Panc1 (cell line): ENCODE data around the gene GLIS2. TPM values are rescaled to one million over a fixed set of nuclear protein-coding genes. Genes with fewer than 3 reads are reported as not detected.

Experiments used
- ATAC-seq: fragments of 200-7000 bp; cut with Tn5 transposase; 2 replicates; pipeline ENCODE4 v1.9.1; 2020; ENCODE audit warnings: mild to moderate bottlenecking, moderate library complexity
- BruUV-seq: library from RNA; stranded (reverse); fragments of 400-500 nt; replicated peaks from 2 replicates; lab custom pipeline; 2021; lab: Mats Ljungman, UMichigan
- CTCF ChIA-PET: fragments of 300-600 bp; sonication (Branson Sonifier 250); formaldehyde crosslinking; loops from one replicate; lab custom pipeline; 2022; ENCODE audit warnings: antibody characterized with exemption; lab: Charles Lee
- POLR2A ChIA-PET: fragments of 300-600 bp; sonication (Branson Sonifier 250); formaldehyde crosslinking; loops from one replicate; lab custom pipeline; 2022; ENCODE audit warnings: antibody characterized with exemption; lab: Charles Lee
- DNase-seq: peaks from one replicate; pipeline ENCODE4 v3.0.0-alpha.2; 2010; ENCODE audit warnings: low read depth, low spot score
- H3K27ac ChIP-seq: 2 replicates; pipeline ENCODE4 v1.5.1; 2011; ENCODE audit warnings: mild to moderate bottlenecking, low read length, inconsistent platforms
- H3K27me3 ChIP-seq: fragments of 200-500 bp; sonication (Bioruptor generic); 2 replicates; pipeline ENCODE4 v1.6.0; 2014; ENCODE audit warnings: low read length, inconsistent platforms; ENCODE audit not compliant: control insufficient read depth, insufficient read depth
- H3K36me3 ChIP-seq: fragments of 200-500 bp; sonication (Bioruptor generic); 2 replicates; pipeline ENCODE4 v1.5.1; 2014; ENCODE audit warnings: inconsistent platforms, mild to moderate bottlenecking, low read length, moderate library complexity; ENCODE audit not compliant: control insufficient read depth, insufficient read depth
- H3K4me1 ChIP-seq: 2 replicates; pipeline ENCODE4 v1.5.1; 2011; ENCODE audit warnings: inconsistent platforms, mild to moderate bottlenecking, low read length, moderate library complexity; ENCODE audit not compliant: control insufficient read depth, insufficient read depth
- H3K4me3 ChIP-seq, 2 experiments: 2 replicates each; pipeline ENCODE4 v1.5.1; 2011 to 2012; ENCODE audit warnings: low read depth in 2 of 2, low read length in 2 of 2, mild to moderate bottlenecking in 2 of 2, inconsistent platforms in 1 of 2, moderate library complexity in 1 of 2
- H3K9me3 ChIP-seq: fragments of 200-500 bp; sonication (Bioruptor generic); 2 replicates; pipeline ENCODE4 v1.5.1; 2014; ENCODE audit warnings: low read depth, mild to moderate bottlenecking, inconsistent platforms, low read length, moderate library complexity; ENCODE audit not compliant: control insufficient read depth, insufficient read depth
- CTCF ChIP-seq: fragments of 450-650 bp; IDR thresholded peaks from 2 replicates; pipeline ENCODE4 v1.5.1; 2017; ENCODE audit warnings: mild to moderate bottlenecking
- POLR2AphosphoS5 ChIP-seq: IDR thresholded peaks from 2 replicates; pipeline ENCODE4 v1.6.1; 2012; ENCODE audit warnings: mild to moderate bottlenecking, low read depth, low read length, moderate library complexity
- REST ChIP-seq, 2 experiments: IDR thresholded peaks; 2 replicates each; pipeline ENCODE4 v1.6.1; 2011 to 2012; ENCODE audit warnings: low read depth in 2 of 2, control low read depth in 1 of 2, low read length in 1 of 2, mild to moderate bottlenecking in 1 of 2, moderate library complexity in 1 of 2; ENCODE audit not compliant: insufficient read depth in 1 of 2
- SIN3A ChIP-seq: IDR thresholded peaks from 2 replicates; pipeline ENCODE4 v1.6.1; 2012; ENCODE audit warnings: low read depth, mild to moderate bottlenecking, low read length, moderate library complexity, borderline replicate concordance; ENCODE audit not compliant: insufficient read depth
- TCF7L2 ChIP-seq: IDR thresholded peaks from 2 replicates; pipeline ENCODE4 v1.6.1; 2011; ENCODE audit warnings: mild to moderate bottlenecking, low read depth, low read length, inconsistent platforms
- in situ Hi-C: cut with HindIII; loops from 2 replicates; pipeline ENCODE4 v1.10.0; 2016; ENCODE audit warnings: low sequenced_read_pairs, low pct_unique_long_range_greater_than_20kb
- intact Hi-C: fragments of 100-400 bp; cut with micrococcal nuclease; formaldehyde crosslinking; loops from one replicate; pipeline ENCODE4 v1.10.0; 2022; ENCODE audit not compliant: unreplicated experiment
- total RNA-seq: library from RNA; stranded (reverse); gene quantifications from one replicate; pipeline ENCODE4 v1.2.1, GENCODE V29; 2021; ENCODE audit not compliant: unreplicated experiment

GLIS2 gene
- total RNA-seq, 1 experiment from 2014 or later, result 87.3 TPM

- H3K27ac ChIP-seq, result no peak overlapping the region
- H3K9me3 ChIP-seq, result no peaks in the 10 kb centered on the region
- in situ Hi-C loops (no loop called here), intact Hi-C loops (no loop called here)
- H3K4me3 ChIP-seq, result no peak overlapping the region
- ChIA-PET CTCF (interaction anchor here (0.7 kb wide), 1 partner anchor 15 kb away, joined by 3 read pairs; no protein-coding TSS in a partner anchor), POLR2A (no interaction called here)
- no peaks in the 10 kb centered on the region for H3K27me3 ChIP-seq
- DNase-seq (no peak), ATAC-seq (no peak)
- TF ChIP-seq SIN3A, result no peak
- BruUV-seq, result no TSS peak
- H3K4me1 ChIP-seq, result no peaks in the 10 kb centered on the region
- no peaks in the 10 kb centered on the region for H3K36me3 ChIP-seq
Observed at GRCh38 chr16:4362476-4363135, 46.7 kb downstream of the GLIS2 start.

DNA sequence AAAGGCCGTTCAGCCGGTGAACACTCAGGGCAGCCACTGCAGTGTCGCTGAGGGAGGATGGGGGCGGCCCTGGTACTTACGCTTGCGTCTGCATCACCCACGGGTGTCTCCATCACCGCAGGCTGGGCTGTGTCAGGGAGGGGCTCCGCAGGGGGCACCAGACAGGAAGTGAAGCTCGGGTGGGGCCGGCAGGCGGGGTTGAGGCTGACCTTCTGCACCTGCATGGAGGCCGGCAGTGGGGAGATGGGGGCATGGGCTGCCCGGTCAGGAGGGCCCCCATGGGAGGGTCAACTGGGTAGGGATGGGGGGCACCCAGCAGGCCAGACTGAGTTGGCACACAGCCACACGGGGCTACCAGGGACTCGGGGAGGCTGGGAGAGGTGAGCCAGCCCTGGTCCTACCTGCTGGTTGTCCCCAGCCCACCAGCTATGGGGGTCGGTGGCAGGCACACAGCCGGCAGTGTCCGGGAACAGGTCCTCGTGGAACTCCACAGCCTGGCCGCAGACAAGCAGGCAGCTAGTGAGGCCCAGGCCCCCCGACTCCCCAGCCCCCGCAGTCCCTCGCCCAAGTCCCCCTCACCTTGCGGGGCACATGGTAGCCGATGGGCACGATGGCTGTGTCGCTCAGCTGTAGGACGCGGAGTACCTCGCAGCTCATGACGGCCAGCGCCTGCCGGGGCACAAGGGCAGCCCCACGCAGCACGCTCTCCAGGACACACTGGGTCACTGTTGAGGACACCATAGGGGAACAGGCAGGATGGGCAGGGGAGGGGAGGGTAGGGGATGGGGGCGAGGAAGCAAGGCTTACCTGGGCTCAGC lies 48.5 kb downstream of the GLIS2 start:
- Histone ChIP-seq H3K27ac (no peak overlapping the region), H3K4me3 (no peak overlapping the region), H3K9me3 (no peaks in the 10 kb centered on the region), H3K4me1 (peaks cover 5% of the 10 kb centered on the region; the same call in 1 of the 2 replicates), H3K27me3 (no peaks in the 10 kb centered on the region), H3K36me3 (no peaks in the 10 kb centered on the region)
- TF ChIP-seq CTCF (no peak), POLR2AphosphoS5 (no peak), TCF7L2 (no peak), REST (IDR thresholded peaks at IDR 0.05; ENCODE audit: insufficient read depth in 1 of 2, low read depth in 2 of 2, low read length in 1 of 2) (no peak), SIN3A (no peak)
- BruUV-seq, result no TSS peak
- ATAC-seq, result no peak
- intact Hi-C loops, result no loop called here
- ChIA-PET CTCF (interaction anchor here (0.7 to 1.6 kb wide), 2 partner anchors 10 to 39 kb away, joined by 4 to 10 read pairs; no protein-coding TSS in a partner anchor), POLR2A (interaction anchor here (0.5 kb wide), 1 partner anchor 432 kb away, joined by 4 read pairs; no protein-coding TSS in a partner anchor)
- in situ Hi-C loops, result no loop called here
- no peak for DNase-seq
